ENCODE data around the gene GBE1. TPM values are rescaled to one million over a fixed set of nuclear protein-coding genes. Genes with fewer than 3 reads are reported as not detected.

The GBE1 gene
- total RNA-seq, 1 donor from 2014 or later, result 25.0 TPM

- Histone ChIP-seq H3K36me3 (no peaks in the 10 kb centered on the region), H3K27me3 (no peaks in the 10 kb centered on the region), H3K4me1 (no peaks in the 10 kb centered on the region), H3K27ac (no peak overlapping the region), H3K4me3 (no peak overlapping the region), H3K9me3 (no peaks in the 10 kb centered on the region)
- no peak for TF ChIP-seq POLR2AphosphoS5 (IDR thresholded peaks at IDR 0.05; ENCODE audit: insufficient read depth in 1 of 2, low read depth in 1 of 2)
- TF ChIP-seq POLR2A (IDR thresholded peaks at IDR 0.05), result no peak
- TF ChIP-seq CTCF (IDR thresholded peaks at IDR 0.05), result no peak
- intact Hi-C loops (cut with DNase I), result no loop called here
- DNase-seq (ENCODE audit: extremely low spot score in 2 of 2), result no peak
These were observed 140.6 kb downstream of the GBE1 start for GRCh38 chr3:81620849-81621248.

- H3K27me3 ChIP-seq, result no peaks in the 10 kb centered on the region
- no peak overlapping the region for H3K27ac ChIP-seq
- H3K36me3 ChIP-seq, result no peaks in the 10 kb centered on the region
- no peak for DNase-seq (ENCODE audit: extremely low spot score in 2 of 2)
- no peaks in the 10 kb centered on the region for H3K4me1 ChIP-seq
- H3K4me3 ChIP-seq, result no peak overlapping the region
- H3K9me3 ChIP-seq, result no peaks in the 10 kb centered on the region
- intact Hi-C loops (cut with DNase I), result no loop called here
- no peak for TF ChIP-seq CTCF (IDR thresholded peaks at IDR 0.05)
These were observed 148.7 kb downstream of the GBE1 start for GRCh38 chr3:81612768-81613167.

GRCh38 chr3:81602781-81603180 is 158.7 kb downstream of the GBE1 start:
- H3K27me3 ChIP-seq, result no peaks in the 10 kb centered on the region
- H3K9me3 ChIP-seq, result no peaks in the 10 kb centered on the region
- TF ChIP-seq CTCF (IDR thresholded peaks at IDR 0.05), result no peak
- no peak for TF ChIP-seq POLR2AphosphoS5 (IDR thresholded peaks at IDR 0.05; ENCODE audit: insufficient read depth in 1 of 2, low read depth in 1 of 2)
- no peak for TF ChIP-seq POLR2A (IDR thresholded peaks at IDR 0.05)
- DNase-seq (ENCODE audit: extremely low spot score in 2 of 2), result no peak
- no peak overlapping the region for H3K4me3 ChIP-seq
- intact Hi-C loops (cut with DNase I), result no loop called here
- no peaks in the 10 kb centered on the region for H3K36me3 ChIP-seq
- no peaks in the 10 kb centered on the region for H3K4me1 ChIP-seq
- H3K27ac ChIP-seq, result no peak overlapping the region

- H3K4me3 ChIP-seq, result no peak overlapping the region
- no peak for DNase-seq (ENCODE audit: extremely low spot score in 2 of 2)
- H3K9me3 ChIP-seq, result no peaks in the 10 kb centered on the region
- H3K27ac ChIP-seq, result no peak overlapping the region
- intact Hi-C loops (cut with DNase I), result no loop called here
- no peak for TF ChIP-seq CTCF (IDR thresholded peaks at IDR 0.05)
- no peak for TF ChIP-seq POLR2A (IDR thresholded peaks at IDR 0.05)
- TF ChIP-seq POLR2AphosphoS5 (IDR thresholded peaks at IDR 0.05; ENCODE audit: insufficient read depth in 1 of 2, low read depth in 1 of 2), result no peak
- H3K27me3 ChIP-seq, result no peaks in the 10 kb centered on the region
- H3K4me1 ChIP-seq, result no peaks in the 10 kb centered on the region
- H3K36me3 ChIP-seq, result no peaks in the 10 kb centered on the region
These were observed 159.6 kb downstream of the GBE1 start for GRCh38 chr3:81601707-81602305.

- intact Hi-C loops (cut with DNase I), result no loop called here
- Histone ChIP-seq H3K36me3 (no peaks in the 10 kb centered on the region), H3K9me3 (no peaks in the 10 kb centered on the region), H3K27me3 (no peaks in the 10 kb centered on the region), H3K27ac (no peak overlapping the region), H3K4me1 (no peaks in the 10 kb centered on the region), H3K4me3 (no peak overlapping the region)
- DNase-seq (ENCODE audit: extremely low spot score in 2 of 2), result no peak
- TF ChIP-seq POLR2AphosphoS5 (IDR thresholded peaks at IDR 0.05; ENCODE audit: insufficient read depth in 1 of 2, low read depth in 1 of 2) (no peak), CTCF (IDR thresholded peaks at IDR 0.05) (no peak), POLR2A (IDR thresholded peaks at IDR 0.05) (no peak)
These were observed 169.3 kb downstream of the GBE1 start for GRCh38 chr3:81592101-81592500.

All from vagina (tissue), 2 donors.